Glutamatergic neuron (in vitro differentiated cells): ENCODE measurements around the gene HPCAL4. TPM values are rescaled to one million over a fixed set of nuclear protein-coding genes. Genes with fewer than 3 reads are reported as not detected.

Source experiments
- DNase-seq: peaks from one replicate; pipeline ENCODE4 v3.0.0; 2022
- H3K27ac Mint-ChIP-seq: one replicate; pipeline ENCODE4 v1.8.0; 2020; ENCODE audit warnings: mild to moderate bottlenecking, mixed read lengths, inconsistent platforms; ENCODE audit not compliant: unreplicated experiment
- H3K27me3 Mint-ChIP-seq: one replicate; pipeline ENCODE4 v1.8.0; 2020; ENCODE audit warnings: mild to moderate bottlenecking, moderate library complexity, mixed read lengths, inconsistent platforms; ENCODE audit not compliant: unreplicated experiment
- H3K36me3 Mint-ChIP-seq: one replicate; pipeline ENCODE4 v1.8.0; 2020; ENCODE audit warnings: mild to moderate bottlenecking, mixed read lengths, inconsistent platforms; ENCODE audit not compliant: unreplicated experiment
- H3K4me1 Mint-ChIP-seq: one replicate; pipeline ENCODE4 v1.8.0; 2020; ENCODE audit warnings: mild to moderate bottlenecking, low read depth, mixed read lengths, inconsistent platforms; ENCODE audit not compliant: unreplicated experiment
- H3K4me3 Mint-ChIP-seq: one replicate; pipeline ENCODE4 v1.8.0; 2020; ENCODE audit warnings: mild to moderate bottlenecking, mixed read lengths, inconsistent platforms; ENCODE audit not compliant: unreplicated experiment
- H3K9me3 Mint-ChIP-seq: one replicate; pipeline ENCODE4 v1.8.0; 2020; ENCODE audit warnings: mild to moderate bottlenecking, moderate library complexity, mixed read lengths, inconsistent platforms; ENCODE audit not compliant: unreplicated experiment
- CTCF ChIP-seq: fragments of 200-600 bp; sonication (generic); IDR thresholded peaks from one replicate; pipeline ENCODE4 v1.5.0; 2021; ENCODE audit not compliant: partially characterized antibody, unreplicated experiment
- total RNA-seq: library from RNA; stranded (reverse); fragmentation: NEBNext Ultra II Directional; extraction: Animal tissue kit (Norgen Biotek cat#: 25700); gene quantifications from one replicate; pipeline ENCODE4 v1.2.1, GENCODE V29; 2021; ENCODE audit not compliant: unreplicated experiment

Gene HPCAL4
- total RNA-seq, 1 donor from 2014 or later, result not detected

- DNase-seq, result no peak
- no peak overlapping the region for H3K4me3 Mint-ChIP-seq
- peaks cover 22% of the 10 kb centered on the region for H3K4me1 Mint-ChIP-seq
- H3K36me3 Mint-ChIP-seq, result peaks cover 5% of the 10 kb centered on the region
- H3K27ac Mint-ChIP-seq, result no peak overlapping the region
- peaks cover 12% of the 10 kb centered on the region for H3K9me3 Mint-ChIP-seq
- TF ChIP-seq CTCF, result no peak
- peaks cover 14% of the 10 kb centered on the region for H3K27me3 Mint-ChIP-seq
Observed at GRCh38 chr1:39648496-39648895, 42.7 kb downstream of the HPCAL4 start.

DNA sequence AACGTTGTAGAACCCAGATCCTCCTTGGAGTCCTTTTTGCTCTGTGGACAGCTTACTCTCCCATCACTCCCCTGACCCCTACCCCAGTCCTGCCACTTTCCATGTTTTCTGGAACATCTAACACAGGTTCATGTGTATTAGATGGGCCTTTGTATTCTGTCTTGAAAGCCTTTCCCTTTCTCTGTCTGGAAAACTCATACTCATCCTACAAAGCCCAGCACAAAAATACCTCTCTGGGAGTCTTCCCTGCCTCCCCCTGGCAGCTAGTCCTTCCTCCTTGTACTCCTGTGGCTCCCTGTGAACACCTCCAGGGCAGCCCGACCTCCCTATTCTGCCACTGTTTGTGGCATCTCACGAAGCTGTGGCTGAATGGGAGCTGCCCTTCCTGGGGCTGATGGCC, 44.0 kb downstream of the HPCAL4 start:
- no peak for DNase-seq
- Mint-ChIP-seq H3K27me3 (peaks cover 14% of the 10 kb centered on the region), H3K4me3 (peak overlapping the region; percentile 20), H3K4me1 (peaks cover 18% of the 10 kb centered on the region), H3K9me3 (peaks cover 12% of the 10 kb centered on the region), H3K36me3 (peaks cover 5% of the 10 kb centered on the region), H3K27ac (peak overlapping the region; percentile 52)
- no peak for TF ChIP-seq CTCF

DNA sequence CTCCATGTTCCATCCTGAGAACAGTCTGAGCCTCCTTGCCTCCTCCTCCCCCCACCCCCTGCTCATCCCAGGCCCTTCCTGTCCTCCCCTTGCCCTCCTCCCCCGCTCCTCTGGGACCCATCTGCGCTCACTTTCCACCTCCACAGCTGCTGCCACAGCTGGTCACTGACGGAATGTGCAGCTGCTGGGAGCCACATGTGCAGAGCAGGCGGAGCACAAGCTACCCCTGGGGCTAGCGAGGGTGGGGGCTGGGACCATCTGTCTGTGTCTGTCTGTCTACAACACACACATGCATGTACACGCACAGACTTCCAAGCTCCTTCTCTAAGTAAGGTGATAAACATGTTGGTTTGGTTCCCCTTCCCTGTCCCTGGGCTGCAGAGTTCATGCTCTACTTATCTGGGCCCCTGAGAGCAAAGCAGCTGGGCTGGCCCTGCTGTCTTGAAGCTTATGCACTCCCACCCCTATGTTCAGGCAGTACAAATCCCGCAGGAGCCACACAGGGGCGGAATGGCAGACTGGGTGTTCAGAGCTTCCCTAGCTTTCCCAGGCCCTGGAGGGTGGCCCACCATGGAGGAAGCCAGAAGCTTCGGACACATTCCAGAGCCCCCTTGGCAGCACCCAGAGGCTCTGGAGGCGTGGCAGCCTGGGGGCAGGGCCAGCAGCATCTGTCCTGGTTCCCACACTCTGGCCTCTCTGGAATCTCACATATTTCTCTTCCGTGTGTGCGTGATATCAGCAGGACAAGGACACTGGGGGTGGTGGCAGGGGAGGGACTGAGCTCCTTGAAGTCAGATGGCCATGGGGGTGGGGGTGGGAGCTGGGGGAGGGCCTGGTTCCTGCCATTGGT, 44.8 kb downstream of the HPCAL4 start:
- peak overlapping the region; percentile 69 for H3K27ac Mint-ChIP-seq
- H3K36me3 Mint-ChIP-seq, result peaks cover 5% of the 10 kb centered on the region
- no peak for TF ChIP-seq CTCF
- peaks cover 14% of the 10 kb centered on the region for H3K27me3 Mint-ChIP-seq
- peak; percentile 73 for DNase-seq
- peaks cover 18% of the 10 kb centered on the region for H3K4me1 Mint-ChIP-seq
- H3K4me3 Mint-ChIP-seq, result no peak overlapping the region
- peaks cover 12% of the 10 kb centered on the region for H3K9me3 Mint-ChIP-seq

DNA sequence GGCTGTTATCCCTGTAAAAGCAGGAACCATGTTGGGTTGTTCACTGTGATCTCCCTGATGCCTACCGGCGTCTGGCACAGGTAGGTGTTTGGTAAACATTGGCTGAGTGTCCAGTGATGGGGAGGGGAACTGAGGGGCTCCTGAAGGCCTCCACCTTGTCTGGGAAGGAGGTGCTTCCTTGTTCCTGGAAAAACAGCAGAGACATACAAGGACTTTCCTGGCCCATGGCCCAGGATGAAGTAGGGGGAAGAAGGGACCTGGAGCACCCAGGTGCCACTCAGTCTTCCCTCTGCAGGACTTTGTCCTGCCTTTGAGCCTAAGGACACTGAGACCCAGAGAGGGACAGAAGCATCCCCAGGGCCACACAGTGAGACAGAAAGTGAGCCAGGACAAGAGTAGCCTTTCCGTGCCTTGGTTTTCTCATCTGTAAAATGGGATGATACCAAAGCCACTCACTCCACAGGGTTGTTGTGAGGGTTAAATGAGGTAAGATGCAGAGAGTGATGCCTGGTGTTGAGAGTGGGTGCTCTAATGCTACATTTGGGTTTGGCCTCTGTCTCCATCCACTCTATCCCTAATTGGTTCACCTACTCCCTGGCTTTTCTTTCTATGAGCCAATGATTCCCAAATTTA, 45.7 kb downstream of the HPCAL4 start:
- peaks cover 16% of the 10 kb centered on the region for H3K27me3 Mint-ChIP-seq
- H3K4me1 Mint-ChIP-seq, result peaks cover 18% of the 10 kb centered on the region
- H3K27ac Mint-ChIP-seq, result no peak overlapping the region
- no peak overlapping the region for H3K4me3 Mint-ChIP-seq
- H3K36me3 Mint-ChIP-seq, result peaks cover 5% of the 10 kb centered on the region
- no peak for DNase-seq
- no peak for TF ChIP-seq CTCF
- H3K9me3 Mint-ChIP-seq, result peaks cover 12% of the 10 kb centered on the region

- Mint-ChIP-seq H3K4me1 (peaks cover 18% of the 10 kb centered on the region), H3K27me3 (peaks cover 16% of the 10 kb centered on the region)
Observed at GRCh38 chr1:39643705-39644104, 47.5 kb downstream of the HPCAL4 start.

More at GRCh38 chr1:39643705-39644104, 47.5 kb downstream of the HPCAL4 start:
- H3K4me3 Mint-ChIP-seq, result no peak overlapping the region
- H3K9me3 Mint-ChIP-seq, result peaks cover 13% of the 10 kb centered on the region
- no peak for TF ChIP-seq CTCF
- DNase-seq, result no peak
- H3K36me3 Mint-ChIP-seq, result peaks cover 5% of the 10 kb centered on the region
- H3K27ac Mint-ChIP-seq, result no peak overlapping the region
